GM21447 (cell line): Measurements from ENCODE around the gene ASB10.
A peak's percentile ranks its signal among the peaks of the same experiment; 100 is the strongest.

Source experiments
- ATAC-seq: cut with Tn5 transposase; IDR thresholded peaks from one replicate; pipeline ENCODE4 v1.9.1; 2021; ENCODE audit not compliant: unreplicated experiment

ASB10 gene, protein sequence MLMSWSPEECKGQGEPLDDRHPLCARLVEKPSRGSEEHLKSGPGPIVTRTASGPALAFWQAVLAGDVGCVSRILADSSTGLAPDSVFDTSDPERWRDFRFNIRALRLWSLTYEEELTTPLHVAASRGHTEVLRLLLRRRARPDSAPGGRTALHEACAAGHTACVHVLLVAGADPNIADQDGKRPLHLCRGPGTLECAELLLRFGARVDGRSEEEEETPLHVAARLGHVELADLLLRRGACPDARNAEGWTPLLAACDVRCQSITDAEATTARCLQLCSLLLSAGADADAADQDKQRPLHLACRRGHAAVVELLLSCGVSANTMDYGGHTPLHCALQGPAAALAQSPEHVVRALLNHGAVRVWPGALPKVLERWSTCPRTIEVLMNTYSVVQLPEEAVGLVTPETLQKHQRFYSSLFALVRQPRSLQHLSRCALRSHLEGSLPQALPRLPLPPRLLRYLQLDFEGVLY

DNA sequence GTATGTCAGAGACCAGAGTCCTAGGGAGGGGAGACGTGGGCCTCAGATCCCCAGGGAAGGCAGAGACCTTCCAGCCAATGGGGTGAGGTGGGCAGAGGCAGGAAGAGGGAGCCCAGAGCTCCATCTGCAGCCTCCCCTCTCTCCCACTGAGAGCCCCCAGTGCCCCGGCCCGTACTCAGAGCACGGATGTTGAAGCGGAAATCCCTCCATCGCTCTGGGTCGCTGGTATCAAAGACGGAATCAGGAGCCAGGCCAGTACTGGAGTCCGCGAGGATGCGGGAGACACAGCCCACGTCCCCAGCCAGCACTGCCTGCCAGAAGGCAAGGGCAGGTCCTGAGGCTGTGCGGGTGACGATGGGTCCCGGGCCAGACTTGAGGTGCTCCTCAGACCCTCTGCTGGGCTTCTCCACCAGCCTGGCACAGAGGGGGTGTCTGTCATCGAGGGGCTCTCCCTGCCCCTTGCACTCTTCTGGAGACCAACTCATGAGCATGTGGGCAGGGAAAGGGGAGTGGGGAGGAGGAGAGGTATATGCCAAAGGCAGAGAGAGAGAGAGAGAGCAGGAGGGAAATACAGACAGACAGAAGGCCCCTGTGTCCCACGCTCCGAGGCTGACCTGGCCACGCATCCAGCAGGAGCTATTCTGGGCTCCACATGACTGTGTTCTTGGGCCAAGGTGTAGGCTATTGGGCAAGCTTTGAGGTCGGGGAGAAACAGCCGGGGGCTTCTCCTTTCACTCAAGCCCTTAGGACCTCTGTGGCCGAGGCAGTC is at the start of gene ASB10:
ASB10 (minus strand) TSS at position 611 of the 769 bp plus-strand sequence; CDS start at position 491, 120 bp downstream.
- no peak for ATAC-seq

DNA sequence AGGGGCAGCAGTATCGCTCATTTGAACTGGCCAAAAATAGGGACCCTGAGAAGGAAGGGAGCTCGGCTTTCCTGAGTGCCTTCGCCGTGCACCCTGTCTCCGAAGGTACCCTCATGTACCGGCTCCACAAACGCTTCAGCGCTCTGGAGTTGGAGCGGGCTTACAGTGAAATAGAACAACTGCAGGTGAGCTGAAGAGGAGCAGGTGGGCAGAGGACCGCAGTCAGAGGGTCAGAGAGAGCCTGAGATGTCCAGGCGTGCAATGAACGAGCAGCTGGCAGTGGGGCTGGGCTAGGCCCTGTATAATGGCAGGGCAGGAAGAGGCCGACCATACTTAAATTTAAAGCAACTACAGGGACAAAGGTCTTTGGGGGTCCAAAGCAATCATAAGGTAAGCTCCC is 49.4 kb upstream of the ASB10 start:
- no peak for ATAC-seq

DNA sequence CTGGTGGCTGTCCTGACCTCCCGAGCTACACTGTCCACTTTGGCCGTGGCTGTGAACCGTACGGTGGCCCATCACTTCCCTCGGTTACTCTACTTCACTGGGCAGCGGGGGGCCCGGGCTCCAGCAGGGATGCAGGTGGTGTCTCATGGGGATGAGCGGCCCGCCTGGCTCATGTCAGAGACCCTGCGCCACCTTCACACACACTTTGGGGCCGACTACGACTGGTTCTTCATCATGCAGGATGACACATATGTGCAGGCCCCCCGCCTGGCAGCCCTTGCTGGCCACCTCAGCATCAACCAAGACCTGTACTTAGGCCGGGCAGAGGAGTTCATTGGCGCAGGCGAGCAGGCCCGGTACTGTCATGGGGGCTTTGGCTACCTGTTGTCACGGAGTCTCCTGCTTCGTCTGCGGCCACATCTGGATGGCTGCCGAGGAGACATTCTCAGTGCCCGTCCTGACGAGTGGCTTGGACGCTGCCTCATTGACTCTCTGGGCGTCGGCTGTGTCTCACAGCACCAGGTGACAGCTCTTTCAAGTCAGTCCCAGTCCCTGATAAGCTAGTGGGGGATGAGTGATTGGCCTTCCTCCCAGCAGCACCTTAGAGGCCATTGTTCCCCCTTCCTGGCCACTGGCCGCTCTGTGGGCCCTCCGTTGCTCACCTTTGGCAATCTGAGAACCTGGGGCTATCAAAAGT is 48.2 kb upstream of the ASB10 start:
- no peak for ATAC-seq

DNA sequence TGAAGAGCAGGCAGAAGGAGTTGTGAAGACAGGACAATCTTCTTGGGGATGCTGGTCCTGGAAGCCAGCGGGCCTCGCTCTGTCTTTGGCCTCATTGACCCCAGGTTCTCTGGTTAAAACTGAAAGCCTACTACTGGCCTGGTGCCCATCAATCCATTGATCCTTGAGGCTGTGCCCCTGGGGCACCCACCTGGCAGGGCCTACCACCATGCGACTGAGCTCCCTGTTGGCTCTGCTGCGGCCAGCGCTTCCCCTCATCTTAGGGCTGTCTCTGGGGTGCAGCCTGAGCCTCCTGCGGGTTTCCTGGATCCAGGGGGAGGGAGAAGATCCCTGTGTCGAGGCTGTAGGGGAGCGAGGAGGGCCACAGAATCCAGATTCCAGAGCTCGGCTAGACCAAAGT is 46.8 kb upstream of the ASB10 start:
- no peak for ATAC-seq

DNA sequence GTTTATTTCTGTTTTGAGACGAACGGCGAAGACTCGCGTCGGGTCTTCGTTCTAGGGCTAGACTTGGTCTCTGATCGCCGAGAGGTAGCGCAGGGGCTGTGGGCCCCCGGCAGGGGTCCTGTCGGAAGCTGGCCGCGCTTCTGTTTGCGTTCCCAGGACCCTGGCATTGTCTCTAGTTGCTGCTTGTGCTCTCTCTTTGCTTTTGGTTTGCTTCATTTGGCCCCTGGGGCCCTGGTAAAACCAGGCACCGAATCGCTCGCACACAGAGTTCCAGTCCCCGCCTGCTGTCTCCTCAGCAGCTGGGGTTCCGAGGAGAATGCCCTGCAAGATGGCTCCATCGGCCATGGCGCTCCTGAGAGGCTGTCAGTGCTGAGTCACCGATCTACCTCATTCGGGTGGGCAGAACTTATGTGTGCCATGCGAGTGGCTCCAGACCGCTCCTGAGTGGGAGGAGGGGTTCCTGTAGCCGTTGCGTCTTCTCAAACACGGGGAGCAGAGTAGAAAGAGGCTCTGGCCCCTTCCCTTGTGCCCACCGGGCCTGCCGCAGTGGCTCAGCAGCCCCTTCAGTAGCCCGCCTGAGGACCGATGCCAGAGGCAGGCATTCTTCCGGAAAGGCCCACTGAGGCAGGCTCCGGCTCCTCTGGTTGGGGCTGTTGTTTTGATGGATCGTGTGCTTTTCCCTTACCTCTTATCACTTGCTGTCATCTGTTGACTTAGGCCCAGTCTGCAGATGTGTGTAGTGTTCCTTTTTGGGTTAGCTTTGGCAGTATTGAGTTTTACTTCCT is 46.1 kb upstream of the ASB10 start:
- peak; percentile 30 for ATAC-seq

DNA sequence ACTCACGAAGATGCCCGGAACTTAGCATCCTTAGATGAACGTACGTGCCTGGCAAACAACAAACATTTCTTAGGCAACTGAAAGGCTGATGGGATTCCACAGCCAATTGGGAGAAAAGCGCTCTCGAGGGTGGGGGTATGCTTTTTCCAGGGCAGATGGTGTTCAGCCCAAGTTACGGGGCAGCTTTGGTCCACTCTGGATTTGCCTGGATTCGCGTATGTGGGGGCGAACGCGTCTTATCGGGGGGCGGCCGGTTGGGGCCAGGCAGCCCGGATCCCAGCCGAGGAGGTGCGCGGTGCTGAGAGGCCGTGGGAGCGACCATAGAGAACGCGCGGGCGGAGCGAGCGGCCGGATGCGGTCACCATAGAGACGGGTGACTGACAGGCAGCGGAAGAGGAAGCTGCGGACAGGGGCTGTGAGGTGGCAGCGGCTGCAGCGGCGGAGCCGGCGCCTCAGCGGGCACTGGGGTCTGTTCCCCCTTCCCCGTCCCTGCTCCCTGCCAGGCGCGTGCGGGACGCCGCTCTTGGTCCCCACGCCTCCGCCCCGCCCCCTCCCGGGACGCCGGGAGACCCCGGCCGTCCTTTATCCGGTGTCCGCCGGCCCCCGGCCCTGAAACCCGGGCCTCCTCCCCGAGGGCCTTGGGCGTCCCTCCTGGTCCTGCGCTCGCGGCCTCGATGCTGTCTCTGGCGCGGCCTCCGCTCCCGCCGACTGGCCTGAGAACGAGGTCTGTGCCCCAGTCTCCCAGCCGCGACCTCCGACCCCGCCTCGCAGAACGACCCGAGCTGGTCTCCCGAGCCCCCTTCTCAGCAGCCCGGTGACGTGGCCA is 45.3 kb upstream of the ASB10 start, which contains the start of gene CHPF2:
CHPF2 (plus strand) TSS at position 393 of the 826 bp plus-strand sequence. CDS start 1,529 bp downstream, outside the sequence.
- ATAC-seq, result peak; percentile 96

DNA sequence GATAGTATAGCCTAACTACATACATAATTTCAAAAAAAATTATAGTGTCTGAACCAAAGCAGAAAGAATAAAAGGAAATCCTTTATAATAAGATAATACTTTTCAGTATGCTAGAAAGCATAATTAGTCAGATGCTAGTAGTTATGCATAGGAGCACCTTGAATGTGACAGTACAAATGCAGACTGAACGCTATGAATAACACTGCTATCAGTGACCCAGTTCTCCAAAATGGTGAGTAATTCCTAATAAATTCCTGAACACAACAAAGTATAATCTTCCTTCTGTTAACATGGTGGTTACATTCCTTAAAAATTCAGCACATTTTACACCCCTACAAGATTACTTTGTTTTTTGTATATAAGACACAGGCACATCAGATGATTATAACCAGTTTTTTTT is 44.0 kb upstream of the ASB10 start:
- no peak for ATAC-seq

DNA sequence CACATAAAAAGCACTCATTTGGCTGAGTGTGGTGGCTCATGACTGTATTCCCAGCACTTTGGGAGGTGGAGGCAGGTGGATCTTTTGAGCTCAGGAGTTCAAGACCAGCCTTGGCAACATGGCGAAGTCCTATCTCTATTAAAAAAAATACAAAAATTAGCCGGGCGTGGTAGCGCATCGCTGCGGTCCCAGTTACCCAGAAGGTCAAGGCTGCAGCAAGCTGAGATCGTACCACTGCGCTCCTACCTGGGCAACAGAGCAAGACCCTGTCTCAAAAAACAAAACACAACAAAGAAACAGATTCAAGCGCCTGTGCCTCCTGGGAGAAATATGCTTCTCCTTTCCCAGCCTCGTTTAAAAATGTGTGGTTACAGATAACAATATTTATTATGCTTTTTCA is 42.2 kb upstream of the ASB10 start:
- ATAC-seq, result no peak

DNA sequence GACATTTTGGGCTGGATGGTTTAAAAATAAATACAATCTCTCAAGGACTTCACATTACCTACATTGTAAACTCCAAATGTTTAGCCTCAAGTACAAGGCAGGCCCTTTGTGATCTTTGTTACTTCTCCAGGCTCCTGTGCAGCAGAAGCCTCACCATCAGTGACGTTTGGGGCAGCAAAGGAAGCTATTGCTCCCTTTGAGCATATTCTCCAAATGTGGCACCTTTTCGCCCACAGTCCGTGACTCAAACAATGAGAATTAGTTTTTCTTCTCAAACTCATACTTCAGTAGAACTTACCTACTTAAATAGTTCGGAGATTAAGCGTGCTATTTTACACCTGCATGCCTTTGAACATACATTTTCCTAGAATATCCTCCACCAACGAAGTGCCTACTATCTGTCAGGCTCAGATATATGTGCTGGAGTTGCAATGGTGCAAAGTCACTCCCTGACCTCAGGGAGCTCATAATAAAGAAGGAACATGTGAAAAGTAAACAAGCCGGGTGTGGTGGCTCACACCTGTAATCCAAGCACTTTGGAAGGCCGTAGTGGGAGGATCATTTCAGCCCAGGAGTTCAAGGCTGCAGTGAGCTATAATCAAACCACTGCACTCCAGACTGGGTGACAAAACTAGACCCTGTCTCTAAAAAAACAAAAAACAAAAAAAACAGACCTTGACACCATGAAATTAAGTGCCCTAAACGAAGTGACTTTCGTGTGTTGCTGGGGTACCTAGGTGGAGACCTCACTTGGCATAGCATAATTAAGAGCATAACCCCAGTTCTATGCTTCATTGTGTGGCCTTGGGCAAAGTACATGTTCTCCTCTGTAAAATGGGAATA is 41.2 kb upstream of the ASB10 start:
- ATAC-seq, result no peak

DNA sequence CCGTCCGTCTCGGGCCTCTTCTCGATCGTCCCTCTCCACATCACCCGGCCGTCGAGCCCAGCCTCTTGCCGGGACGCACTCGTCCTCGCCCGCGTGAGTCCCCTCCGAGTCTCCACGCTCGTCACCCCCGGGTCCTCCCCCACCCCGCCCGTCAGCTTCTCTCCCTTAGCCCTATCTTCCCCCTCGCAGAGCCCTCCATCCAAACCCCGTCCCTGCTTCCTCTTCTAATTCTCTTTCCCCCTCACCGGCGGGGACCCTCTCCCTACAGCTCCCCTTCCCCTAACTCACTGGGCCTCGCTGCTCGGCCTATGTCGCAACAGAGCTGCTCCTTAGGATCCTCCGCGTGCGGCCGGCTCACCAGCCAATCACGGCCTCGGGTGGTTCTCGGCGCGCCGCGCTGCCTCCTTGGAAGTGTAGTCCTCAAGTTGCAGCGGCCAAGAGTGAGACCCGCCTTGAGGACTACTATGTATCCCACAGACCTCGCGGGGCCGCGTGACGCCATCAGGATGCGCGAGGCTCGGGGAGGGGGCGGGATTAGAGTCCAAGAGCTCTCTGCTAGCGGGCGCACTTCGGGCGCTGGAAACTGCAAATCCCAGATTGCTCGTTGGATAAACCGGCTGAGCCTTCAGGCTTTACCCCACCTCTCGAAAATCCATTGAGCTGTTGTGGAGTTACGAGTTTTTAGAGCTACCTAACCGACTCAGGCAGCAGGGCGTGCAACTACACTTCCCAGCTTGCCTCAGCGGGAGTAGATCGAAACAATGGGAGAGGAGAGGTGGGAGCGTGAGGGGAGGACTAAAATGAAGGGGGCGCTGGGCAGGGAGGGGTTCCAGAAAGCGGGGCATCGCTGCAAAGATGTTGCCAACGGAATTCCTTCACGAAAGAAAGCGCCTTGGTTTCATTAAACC is 40.1 kb upstream of the ASB10 start, which contains the start of gene ABCF2:
ABCF2 (minus strand) TSS at position 331 of the 908 bp plus-strand sequence. CDS start 747 bp downstream, outside the sequence.
- peak; percentile 98 for ATAC-seq

DNA sequence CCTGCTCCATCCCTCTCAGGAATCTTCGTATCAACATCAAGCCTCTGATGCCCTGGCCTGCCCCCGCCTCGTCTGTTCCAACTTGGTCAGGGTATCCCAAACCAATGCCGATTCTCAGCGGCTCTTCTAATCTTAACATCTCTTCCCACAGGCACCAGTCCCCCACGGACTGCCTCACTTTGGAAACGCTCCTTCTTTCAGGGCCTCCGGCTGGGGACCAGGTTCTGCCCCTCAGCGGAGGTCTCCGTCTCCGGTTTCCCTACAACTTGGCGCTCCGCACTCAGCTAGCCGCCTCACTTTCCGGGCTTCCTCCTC is 39.5 kb upstream of the ASB10 start:
- ATAC-seq, result peak; percentile 13

DNA sequence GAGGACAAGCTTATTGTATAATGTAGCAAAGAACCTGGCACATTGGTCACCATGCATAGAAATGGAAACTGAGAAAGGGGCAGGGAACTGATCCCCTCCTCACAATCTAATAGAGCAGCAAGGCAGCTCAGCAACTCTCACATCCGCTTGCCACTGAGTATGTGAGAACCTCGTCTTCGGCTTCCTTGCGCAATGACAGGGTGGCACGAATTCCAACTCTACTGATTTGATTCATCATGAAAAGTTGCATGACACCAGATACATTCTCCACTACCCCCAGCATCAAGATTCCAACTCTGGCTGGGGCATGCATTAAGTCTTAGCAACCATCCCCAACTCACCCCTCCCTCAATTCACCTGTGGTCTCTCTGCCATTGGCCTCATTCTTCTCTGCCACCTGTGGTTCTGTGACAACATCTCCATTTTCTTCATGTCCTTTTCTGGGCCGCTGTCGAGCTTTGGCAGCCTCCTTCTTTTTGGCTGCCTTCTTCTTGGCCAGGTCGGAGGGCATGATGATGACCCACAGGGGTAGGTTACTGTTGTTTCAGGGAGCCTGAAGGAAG is 39.0 kb upstream of the ASB10 start:
- ATAC-seq, result no peak

DNA sequence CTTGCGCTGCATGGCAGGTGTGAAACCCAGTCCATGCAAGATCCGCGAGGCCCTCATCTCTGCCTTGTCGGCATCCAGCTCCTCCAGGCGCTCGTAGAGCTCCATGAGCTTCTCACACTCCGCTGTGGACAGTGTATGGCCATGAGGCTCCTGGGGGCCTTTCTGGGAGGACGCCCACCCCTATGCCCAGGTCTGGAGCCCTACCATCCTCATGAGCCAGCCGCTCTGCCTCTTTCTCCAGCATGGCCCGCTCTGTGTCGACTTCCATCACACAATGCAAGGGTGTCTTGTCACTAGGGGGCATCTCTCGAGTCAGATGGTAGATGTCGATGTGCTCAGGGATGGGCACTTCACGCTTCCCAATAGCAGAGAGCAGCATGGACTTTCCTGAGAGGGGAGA is 36.7 kb upstream of the ASB10 start:
- ATAC-seq, result no peak

DNA sequence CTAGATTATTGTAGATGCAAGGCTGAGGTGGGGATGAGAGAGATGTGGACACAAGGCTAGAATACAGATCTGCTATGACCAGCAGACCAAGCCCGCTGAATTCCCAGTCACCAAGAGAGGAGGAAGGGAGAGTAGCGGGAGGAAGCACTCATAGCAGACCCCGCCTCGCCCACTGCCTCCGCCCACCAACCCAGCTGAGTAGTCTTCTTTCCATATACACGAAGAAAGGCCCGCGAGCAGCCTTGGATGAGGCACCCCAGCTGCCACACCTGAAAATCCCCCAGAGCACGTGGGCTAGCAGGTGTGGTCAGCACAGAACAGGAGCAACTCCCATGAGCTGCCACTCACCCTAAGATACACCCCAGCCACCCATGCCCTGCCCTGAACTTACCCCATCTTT is 31.1 kb upstream of the ASB10 start:
- ATAC-seq, result no peak

DNA sequence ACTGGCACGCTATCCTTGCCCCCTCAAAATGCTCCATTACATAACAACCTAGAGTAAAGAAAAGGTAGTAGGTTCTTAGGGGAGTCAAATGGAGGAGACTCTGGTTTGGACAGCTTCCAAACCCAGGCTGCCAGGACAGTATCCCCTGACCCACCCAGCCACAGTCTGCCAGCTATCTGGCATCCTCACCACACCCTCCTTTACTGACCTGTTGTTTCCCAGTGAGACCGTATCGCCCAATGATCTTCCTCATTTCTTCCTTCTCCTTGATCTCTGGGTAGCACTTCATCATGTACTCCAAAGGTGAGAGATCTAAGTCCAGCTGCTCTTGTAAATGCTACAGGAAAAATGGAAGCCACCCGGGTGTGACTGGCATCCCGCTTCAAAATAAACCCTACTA is 28.3 kb upstream of the ASB10 start:
- no peak for ATAC-seq

DNA sequence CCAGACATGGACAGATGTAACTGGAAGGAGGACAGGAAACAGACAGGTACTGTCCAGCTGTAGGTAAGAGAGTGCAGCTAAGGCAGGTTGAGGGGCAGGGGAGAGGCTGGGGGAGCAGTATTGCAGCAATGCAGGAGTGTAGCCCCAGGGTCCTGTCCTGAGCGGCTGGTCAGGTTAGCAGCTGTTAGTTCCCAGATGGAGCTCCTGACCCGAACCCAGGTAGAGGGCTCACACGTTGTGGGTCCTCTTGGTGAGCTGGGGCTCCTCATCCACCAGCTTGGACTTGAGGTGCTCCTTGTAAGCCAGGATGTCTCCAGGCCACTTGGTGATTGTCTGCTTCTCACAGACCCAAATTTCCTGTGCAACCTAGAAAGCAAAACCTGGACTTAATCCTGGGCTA is 26.8 kb upstream of the ASB10 start:
- no peak for ATAC-seq

DNA sequence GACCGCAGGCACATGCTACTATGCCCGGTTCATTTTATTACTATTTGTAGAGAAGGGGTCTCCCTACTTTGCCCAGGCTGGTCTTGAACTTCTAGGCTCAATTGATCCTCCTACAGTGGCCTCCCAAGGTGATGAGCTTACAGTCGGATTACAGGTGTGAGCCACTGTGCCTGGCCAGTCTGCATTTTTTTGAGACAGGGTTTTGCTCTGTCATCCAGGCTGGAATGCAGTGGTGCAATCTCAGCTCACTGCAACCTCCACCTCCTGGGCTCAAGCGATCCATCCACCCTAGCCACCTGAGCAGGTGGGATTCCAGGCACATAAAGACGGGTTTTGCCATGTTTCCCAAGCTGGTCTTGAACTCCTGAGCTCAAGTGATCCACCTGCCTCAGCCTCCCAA is 25.6 kb upstream of the ASB10 start:
- ATAC-seq, result no peak
